GM08714 (cell line): Measurements from ENCODE around the gene HOXC9.

Experiments
- H3K4me3 ChIP-seq: fragments of 200-500 bp; sonication (Bioruptor generic); 2 replicates; pipeline ENCODE4 v1.5.1; 2014; ENCODE audit warnings: mild to moderate bottlenecking, low read length, inconsistent platforms
- ZNF274 ChIP-seq: IDR thresholded peaks from 2 replicates; pipeline ENCODE4 v1.6.1; 2012; ENCODE audit warnings: mild to moderate bottlenecking, low read depth, low read length

The HOXC9 gene

GRCh38 chr12:54003625-54004024 is 3.7 kb downstream of the HOXC9 start:
- no peak for TF ChIP-seq ZNF274
- H3K4me3 ChIP-seq = no peak overlapping the region

DNA sequence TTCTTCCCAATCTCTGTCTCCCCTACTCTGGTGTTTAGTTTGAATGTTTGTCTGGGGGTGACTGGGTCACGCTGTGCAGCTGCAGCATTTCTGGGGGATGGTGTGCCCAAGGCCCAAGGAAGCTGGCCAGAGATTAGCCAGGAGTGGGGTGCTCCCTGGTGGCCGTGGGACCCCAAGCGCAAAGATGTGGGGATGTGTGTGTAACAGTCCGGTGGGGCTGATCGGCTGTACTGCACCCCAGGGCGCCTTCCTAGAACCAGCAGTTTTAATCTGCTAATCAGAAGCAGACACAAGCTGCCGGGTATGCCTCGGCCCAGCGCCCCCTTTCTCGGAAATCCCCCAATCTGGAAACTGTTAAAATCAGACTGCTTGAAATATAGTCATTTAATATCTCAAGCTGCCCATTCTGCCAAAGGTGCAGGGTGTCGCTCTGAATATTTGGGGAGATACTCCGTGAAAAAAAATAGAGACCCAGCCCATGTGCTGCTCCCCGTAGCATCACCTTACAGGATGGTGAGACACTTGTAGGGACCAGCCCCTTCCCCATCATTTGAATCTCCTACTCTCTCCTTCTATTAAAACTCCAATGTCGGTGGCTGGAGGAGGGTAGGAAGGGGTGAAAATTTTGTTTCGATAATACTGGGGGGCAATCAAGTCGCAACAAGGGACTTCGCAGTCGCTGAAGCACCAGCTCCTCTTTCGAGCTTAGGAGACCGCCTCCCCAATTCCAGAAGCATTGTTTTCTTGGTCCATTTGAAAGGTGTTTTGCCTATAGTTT is 4.3 kb downstream of the HOXC9 start:
- H3K4me3 ChIP-seq = no peak overlapping the region
- TF ChIP-seq ZNF274 = no peak

- H3K4me3 ChIP-seq = no peak overlapping the region
- TF ChIP-seq ZNF274 = no peak
Observed at GRCh38 chr12:54004841-54005530, 5.0 kb downstream of the HOXC9 start.

DNA sequence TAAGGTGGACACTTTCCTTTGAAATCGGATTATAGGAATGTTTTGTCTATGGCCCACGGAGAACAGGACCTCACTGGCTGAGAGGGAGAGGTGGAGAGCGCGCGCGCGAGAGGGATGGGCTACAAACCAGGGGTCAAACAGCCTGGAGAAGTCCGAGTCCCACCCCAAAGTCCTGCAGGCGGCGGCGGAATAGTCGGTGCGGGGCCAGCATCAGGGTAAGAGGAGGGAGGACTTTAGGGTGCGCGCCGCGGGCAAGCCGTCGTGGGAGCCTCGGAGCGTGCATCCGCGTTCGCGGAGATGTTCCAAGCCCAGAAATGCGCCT is 5.5 kb downstream of the HOXC9 start:
- TF ChIP-seq ZNF274 = no peak
- no peak overlapping the region for H3K4me3 ChIP-seq

DNA sequence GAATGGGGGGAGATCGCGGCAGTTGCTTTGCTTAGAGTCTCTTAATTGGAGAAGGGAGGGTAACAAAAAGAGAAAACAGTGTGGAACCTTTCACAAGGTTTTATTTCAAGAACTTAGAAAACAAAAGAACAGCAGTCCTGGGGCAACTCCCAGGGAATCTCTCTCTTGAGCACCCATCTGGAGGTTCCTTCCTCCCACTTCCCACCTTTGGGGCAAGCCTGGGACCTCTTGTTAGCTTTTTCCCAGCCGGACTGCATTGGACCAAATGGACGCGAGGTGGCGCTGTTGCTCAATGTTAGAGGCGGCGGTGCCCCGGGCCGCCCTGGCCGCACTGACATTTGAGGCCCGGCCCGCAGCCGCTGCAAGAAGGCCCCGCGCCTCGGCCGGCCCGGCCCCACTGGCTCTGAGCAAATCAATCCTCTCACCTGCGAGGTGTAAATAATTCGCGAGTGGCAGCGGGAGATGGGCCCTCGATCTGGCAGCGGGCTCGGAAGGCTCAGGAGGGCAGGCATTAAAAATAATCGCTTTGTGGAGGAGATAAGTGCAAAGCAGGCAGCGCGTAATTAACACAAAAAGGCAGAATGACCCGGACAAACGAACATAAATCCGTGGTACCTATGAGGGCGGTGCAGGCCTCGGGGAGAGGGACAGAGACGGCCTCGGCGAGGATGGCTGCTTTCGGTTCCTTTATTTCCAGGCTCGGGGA is 6.0 kb downstream of the HOXC9 start:
- H3K4me3 ChIP-seq = peak overlapping the region; percentile 1; the same call in 1 of the 2 replicates
- no peak for TF ChIP-seq ZNF274

DNA sequence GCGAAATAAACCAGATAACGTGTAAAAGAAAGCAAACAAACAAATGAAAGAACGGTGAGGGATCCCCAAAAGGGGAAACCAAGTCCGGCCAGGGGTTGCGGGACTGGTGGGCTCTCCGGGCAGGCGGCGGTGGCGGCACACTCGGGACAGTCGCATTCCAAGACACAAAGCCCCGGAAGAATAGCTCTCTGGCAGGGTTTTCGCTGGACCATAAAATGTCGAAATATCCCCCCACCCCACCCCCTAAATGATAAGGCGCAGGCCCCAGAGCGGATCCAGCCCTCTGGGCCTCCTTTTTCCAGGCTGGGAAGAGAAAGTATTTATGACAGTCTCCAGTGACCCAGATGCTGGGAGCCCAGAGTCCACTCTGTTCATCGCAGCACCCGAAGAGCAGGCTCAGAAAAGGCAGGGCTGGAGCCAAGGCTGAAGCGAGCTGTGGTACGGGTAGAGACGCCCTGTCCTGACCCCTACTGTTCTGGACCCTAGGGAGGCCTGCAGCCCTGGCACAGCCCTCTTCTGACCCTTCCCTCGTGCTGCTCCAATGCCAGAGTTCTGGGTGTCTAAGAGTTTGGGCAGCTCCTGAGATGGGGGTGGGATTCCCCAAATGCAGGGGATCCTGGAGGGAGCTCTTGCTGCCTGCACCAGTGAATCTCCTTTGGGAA is 6.7 kb downstream of the HOXC9 start:
- H3K4me3 ChIP-seq = no peak overlapping the region; the same call in 1 of the 2 replicates

DNA sequence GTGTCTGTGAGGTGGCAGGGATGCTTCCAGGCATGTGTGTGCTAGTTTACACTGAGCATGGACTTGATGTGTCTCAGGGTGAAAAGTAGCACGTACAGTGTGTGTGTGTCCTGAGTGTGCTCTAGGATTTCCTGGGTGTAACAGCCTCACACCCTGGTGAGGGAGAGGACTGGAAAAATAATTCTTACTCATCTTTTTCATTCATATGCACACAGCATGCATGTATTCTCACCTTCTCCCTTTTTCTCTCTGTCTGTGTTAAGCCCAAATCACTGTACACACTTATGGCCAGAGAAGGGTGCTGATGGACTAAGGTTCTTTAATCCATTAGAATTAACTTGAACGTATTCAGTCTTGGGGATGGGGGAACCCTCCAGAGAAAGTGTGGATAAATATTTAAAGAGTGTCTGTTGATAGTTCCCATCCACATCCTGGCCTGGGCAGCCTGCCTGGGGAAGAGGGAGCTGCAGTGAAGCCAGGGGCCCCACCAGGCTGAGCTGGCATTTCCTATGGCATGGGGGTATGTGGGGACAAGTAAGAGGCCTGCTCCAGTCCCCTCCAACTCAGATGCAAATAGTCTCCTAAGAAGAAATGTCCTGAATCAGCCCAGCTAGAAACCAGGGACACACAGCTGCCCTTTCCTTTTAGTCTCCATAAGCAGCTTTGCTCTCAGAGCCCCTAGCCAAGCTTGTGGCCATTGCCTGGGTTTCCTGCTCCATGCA is 7.7 kb downstream of the HOXC9 start:
- no peak overlapping the region for H3K4me3 ChIP-seq
- no peak for TF ChIP-seq ZNF274

More for the DNA sequence above, 6.7 kb downstream of the HOXC9 start:
- TF ChIP-seq ZNF274 = no peak

GRCh38 chr12:54008260-54008552 is 8.2 kb downstream of the HOXC9 start:
- H3K4me3 ChIP-seq = no peak overlapping the region
- no peak for TF ChIP-seq ZNF274

DNA sequence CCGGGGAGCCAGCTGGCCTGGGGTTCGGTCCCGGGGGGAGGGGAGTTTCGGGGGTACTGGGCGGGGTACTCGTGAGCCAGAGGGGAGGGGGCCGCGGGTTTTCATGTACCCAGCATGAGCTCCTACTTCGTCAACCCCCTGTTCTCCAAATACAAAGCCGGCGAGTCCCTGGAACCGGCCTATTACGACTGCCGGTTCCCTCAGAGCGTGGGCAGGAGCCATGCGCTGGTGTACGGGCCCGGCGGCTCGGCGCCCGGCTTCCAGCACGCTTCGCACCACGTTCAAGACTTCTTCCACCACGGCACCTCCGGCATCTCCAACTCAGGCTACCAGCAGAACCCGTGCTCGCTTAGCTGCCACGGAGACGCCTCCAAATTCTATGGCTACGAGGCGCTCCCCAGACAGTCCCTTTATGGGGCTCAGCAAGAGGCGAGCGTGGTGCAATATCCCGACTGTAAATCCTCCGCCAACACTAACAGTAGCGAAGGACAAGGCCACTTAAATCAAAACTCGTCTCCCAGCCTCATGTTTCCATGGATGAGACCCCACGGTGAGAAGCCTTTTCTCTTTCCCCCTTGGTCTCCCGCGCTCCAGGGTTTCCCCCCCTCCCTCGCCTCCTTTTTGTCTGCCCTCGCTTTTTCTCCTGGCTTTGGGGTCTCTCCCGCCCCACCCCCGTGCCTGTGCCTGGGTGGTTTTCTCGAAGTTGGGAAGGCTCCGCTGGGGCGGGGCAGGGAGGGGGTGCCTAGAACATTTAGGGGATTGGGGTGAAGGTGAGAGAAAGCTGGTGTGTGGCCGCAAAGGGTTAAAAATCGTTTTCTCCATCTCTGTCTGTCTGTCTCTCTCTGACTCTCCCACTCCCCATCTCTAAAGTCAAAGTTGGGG is 9.5 kb downstream of the HOXC9 start:
- no peak for TF ChIP-seq ZNF274
- no peak overlapping the region for H3K4me3 ChIP-seq

DNA sequence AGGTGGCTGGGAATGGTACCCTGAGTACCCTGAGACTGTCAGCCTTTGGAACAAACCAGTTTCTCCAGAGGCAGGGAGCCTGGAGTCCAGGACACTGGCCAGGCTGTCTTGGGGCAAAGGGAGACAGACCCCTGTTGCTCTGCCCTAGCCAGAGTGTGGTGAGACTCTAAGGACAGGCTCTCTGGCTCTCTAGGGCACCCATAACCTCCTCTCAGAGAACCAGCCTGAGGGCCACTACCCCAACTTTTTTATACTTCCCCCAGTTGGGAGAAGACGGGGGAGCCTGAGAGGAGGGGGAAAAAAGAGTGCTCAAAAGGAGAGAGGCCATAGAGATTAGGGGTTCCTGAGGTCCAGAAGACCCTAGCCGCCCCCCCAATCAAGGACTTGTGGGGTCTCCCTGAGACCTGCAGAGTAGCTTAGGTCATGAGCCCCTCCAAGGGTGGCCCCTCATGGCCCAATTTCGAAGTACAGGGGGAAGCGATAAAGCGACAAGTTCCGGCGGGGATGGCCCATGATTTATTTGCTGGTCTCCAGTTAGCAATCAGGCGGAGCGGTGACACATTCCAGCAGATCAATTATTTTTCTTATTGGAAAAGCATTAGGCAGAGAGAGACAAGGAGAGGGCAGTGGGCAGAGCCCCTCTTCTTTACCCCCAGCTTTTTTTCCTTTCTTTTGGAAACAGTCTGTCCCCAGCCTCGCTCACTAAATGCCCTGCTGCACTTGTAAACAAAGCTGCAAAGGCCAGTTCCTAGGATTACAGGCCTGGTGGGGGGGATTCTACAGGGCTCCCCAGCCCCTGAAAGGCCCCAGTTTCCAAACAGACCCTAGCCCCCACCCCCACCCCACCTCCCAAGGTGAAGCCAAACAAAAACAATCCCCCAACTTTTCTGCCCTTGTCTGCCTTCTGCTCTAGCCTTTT is 10.4 kb downstream of the HOXC9 start:
- TF ChIP-seq ZNF274 = no peak
- H3K4me3 ChIP-seq = no peak overlapping the region

GRCh38 chr12:54010972-54011664 is 11.2 kb downstream of the HOXC9 start:
- H3K4me3 ChIP-seq = no peak overlapping the region
- TF ChIP-seq ZNF274 = no peak
